Fibroblast of lung (primary cell): Measurements from ENCODE around the gene ETF1. TPM values are rescaled to one million over a fixed set of nuclear protein-coding genes. Genes with fewer than 3 reads are reported as not detected.

ENCODE experiments used
- DNase-seq, 2 donors: peaks; one replicate each; pipeline versions ENCODE4 v3.0.0 to v3.0.0-alpha.2; 2010; ENCODE audit warnings: low read depth in 2 of 2
- H2AFZ ChIP-seq: 2 replicates; pipeline ENCODE4 v1.5.1; 2012; ENCODE audit warnings: low read length, control low read depth, inconsistent platforms
- H3K27ac ChIP-seq: 2 replicates; pipeline ENCODE4 v1.5.1; 2011; ENCODE audit warnings: low read length, control low read depth; ENCODE audit not compliant: insufficient read depth
- H3K27me3 ChIP-seq: 2 replicates; pipeline ENCODE4 v1.5.1; 2011; ENCODE audit warnings: mild to moderate bottlenecking, low read length; ENCODE audit not compliant: control insufficient read depth, insufficient read depth
- H3K36me3 ChIP-seq: 2 replicates; pipeline ENCODE4 v1.5.1; 2011; ENCODE audit warnings: low read length; ENCODE audit not compliant: control insufficient read depth, insufficient read depth
- H3K4me1 ChIP-seq: 2 replicates; pipeline ENCODE4 v1.5.1; 2011; ENCODE audit warnings: low read length; ENCODE audit not compliant: control insufficient read depth, insufficient read depth; ENCODE audit errors: extremely low read depth
- H3K4me2 ChIP-seq: 2 replicates; pipeline ENCODE4 v1.5.1; 2011; ENCODE audit warnings: low read length, control low read depth; ENCODE audit not compliant: insufficient read depth; ENCODE audit errors: extremely low read depth
- H3K4me3 ChIP-seq, 4 experiments: fragments of 200-600 bp in 1 of 4; sonication (generic) in 1 of 4; replicated peaks in 1 of 4; 2 replicates each; pipeline ENCODE4 v1.5.1; 2011 to 2016; ENCODE audit warnings: low read length in 4 of 4, low read depth in 3 of 4, mild to moderate bottlenecking in 3 of 4, control low read depth in 2 of 4, inconsistent platforms in 1 of 4, mixed read lengths in 1 of 4; ENCODE audit not compliant: insufficient read depth in 1 of 4; ENCODE audit errors: control extremely low read depth in 1 of 4
- H3K79me2 ChIP-seq: 2 replicates; pipeline ENCODE4 v1.5.1; 2012; ENCODE audit warnings: mild to moderate bottlenecking, low read length, inconsistent platforms; ENCODE audit not compliant: control insufficient read depth, insufficient read depth
- H3K9ac ChIP-seq: 2 replicates; pipeline ENCODE4 v1.5.1; 2011; ENCODE audit warnings: mild to moderate bottlenecking, low read length, control low read depth; ENCODE audit not compliant: insufficient read depth
- H3K9me3 ChIP-seq: 2 replicates; pipeline ENCODE4 v1.5.1; 2012; ENCODE audit warnings: low read depth, low read length; ENCODE audit not compliant: control insufficient read depth, insufficient read depth
- H4K20me1 ChIP-seq: 2 replicates; pipeline ENCODE4 v1.5.1; 2011; ENCODE audit warnings: low read length; ENCODE audit not compliant: control insufficient read depth, insufficient read depth; ENCODE audit errors: extremely low read depth
- EZH2 ChIP-seq: IDR thresholded peaks from 2 replicates; pipeline ENCODE4 v1.5.1; 2012; ENCODE audit warnings: low read length, control low read depth, mild to moderate bottlenecking; ENCODE audit errors: missing control alignments
- polyA plus RNA-seq, 2 donors: library from polyadenylated mRNA; depleted of rRNA in 1 of 2; stranded (reverse) in 1 of 2; unstranded in 1 of 2; fragments of >200 nt; gene quantifications; 2 replicates each; pipeline ENCODE4 v1.2.1, GENCODE V29; 2011 to 2012; ENCODE audit warnings: missing spikeins in 1 of 2
- total RNA-seq: library from RNA; depleted of rRNA; stranded (reverse); fragments of >200 nt; gene quantifications from 2 replicates; pipeline ENCODE4 v1.2.1, GENCODE V29; 2014
- TF ChIP-seq, protein P1 (sequence below), 2 donors: IDR thresholded peaks in 1 of 2; conservative IDR thresholded peaks in 1 of 2; 1 replicate in 1 of 2; 2 replicates in 1 of 2; pipeline ENCODE4 v1.5.1; 2011 to 2012; ENCODE audit warnings: low read length in 2 of 2, control low read depth in 1 of 2, inconsistent platforms in 1 of 2, low read depth in 1 of 2, mild to moderate bottlenecking in 1 of 2

Gene ETF1
- total and polyA plus RNA-seq, 2 donors (not counting 1 experiment from before 2014, with no cell fraction given): 94.0 to 118 TPM

DNA sequence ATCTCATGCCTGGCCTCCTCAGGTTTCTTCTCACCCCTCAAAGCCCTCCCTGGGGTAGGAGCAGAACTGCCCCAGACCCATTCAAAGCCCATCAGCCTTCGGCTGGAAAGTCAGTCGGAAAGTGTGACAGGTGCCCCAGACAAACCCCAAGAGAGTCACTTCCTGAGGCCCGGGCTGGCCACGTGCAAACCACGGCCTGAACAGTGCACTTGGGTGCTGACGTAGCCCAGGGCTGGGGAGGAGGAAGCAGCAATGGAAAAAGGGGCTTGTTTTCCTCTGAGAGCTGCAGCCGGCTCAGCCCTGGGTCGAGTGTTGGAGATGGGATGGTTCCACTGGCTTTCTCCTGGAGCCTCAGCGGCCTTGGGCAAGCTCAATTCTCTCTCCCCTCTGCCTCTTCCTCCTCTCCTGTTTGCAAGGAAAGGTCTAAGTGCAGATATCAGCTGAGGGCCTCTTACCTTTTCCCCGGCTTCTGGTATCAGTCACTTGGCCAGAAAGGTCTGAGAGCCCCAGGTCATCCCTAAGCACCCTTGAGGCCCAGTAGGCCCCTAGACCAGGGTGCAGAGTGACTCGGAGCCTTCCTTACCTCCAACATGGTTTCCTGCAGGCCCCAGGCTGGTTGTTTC lies 83.6 kb downstream of the ETF1 start:
- no peak overlapping the region for H3K4me3 ChIP-seq
- DNase-seq: no peak
- no peaks in the 10 kb centered on the region for H3K79me2 ChIP-seq
- no peaks in the 10 kb centered on the region for H4K20me1 ChIP-seq
- H3K4me1 ChIP-seq: peaks cover 6% of the 10 kb centered on the region
- TF ChIP-seq, protein P1, sequence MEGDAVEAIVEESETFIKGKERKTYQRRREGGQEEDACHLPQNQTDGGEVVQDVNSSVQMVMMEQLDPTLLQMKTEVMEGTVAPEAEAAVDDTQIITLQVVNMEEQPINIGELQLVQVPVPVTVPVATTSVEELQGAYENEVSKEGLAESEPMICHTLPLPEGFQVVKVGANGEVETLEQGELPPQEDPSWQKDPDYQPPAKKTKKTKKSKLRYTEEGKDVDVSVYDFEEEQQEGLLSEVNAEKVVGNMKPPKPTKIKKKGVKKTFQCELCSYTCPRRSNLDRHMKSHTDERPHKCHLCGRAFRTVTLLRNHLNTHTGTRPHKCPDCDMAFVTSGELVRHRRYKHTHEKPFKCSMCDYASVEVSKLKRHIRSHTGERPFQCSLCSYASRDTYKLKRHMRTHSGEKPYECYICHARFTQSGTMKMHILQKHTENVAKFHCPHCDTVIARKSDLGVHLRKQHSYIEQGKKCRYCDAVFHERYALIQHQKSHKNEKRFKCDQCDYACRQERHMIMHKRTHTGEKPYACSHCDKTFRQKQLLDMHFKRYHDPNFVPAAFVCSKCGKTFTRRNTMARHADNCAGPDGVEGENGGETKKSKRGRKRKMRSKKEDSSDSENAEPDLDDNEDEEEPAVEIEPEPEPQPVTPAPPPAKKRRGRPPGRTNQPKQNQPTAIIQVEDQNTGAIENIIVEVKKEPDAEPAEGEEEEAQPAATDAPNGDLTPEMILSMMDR (conservative IDR thresholded peaks at IDR 0.05 in 1 of 2, IDR thresholded peaks at IDR 0.05 in 1 of 2; ENCODE audit: low read depth in 1 of 2, low read length in 2 of 2): no peak
- TF ChIP-seq EZH2: no peak
- no peak overlapping the region for H3K9ac ChIP-seq
- no peaks in the 10 kb centered on the region for H3K9me3 ChIP-seq
- no peaks in the 10 kb centered on the region for H3K27me3 ChIP-seq
- H3K36me3 ChIP-seq: no peaks in the 10 kb centered on the region
- no peak overlapping the region for H3K4me2 ChIP-seq
- H3K27ac ChIP-seq: no peak overlapping the region
- no peak overlapping the region for H2AFZ ChIP-seq

DNA sequence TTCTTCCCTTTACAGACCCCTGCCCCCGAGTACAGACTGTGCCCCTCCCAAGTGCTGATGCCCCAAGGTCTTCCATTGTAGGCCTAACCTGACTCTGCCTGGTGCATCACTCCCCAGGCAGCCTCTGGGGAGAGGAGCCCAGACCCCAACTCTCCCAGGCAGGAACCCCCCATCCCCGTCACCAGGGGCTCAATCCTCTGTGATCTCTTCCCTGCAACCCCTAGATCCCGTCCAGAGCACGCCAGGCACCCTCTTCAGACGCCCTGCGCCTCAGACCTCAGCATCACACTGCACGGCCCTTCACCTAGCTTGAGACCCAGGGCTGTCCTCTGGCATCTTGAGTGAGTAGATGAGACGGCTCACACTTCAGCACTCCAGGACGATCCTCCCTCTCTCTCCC lies 84.2 kb downstream of the ETF1 start:
- no peak overlapping the region for H3K9ac ChIP-seq
- no peak overlapping the region for H3K4me3 ChIP-seq
- TF ChIP-seq EZH2: no peak
- TF ChIP-seq, protein P1 (conservative IDR thresholded peaks at IDR 0.05 in 1 of 2, IDR thresholded peaks at IDR 0.05 in 1 of 2; ENCODE audit: low read depth in 1 of 2, low read length in 2 of 2): no peak
- H3K4me1 ChIP-seq: peaks cover 6% of the 10 kb centered on the region
- H3K9me3 ChIP-seq: no peaks in the 10 kb centered on the region
- H3K36me3 ChIP-seq: no peaks in the 10 kb centered on the region
- no peak overlapping the region for H2AFZ ChIP-seq
- H3K27ac ChIP-seq: no peak overlapping the region
- no peaks in the 10 kb centered on the region for H4K20me1 ChIP-seq
- no peaks in the 10 kb centered on the region for H3K27me3 ChIP-seq
- H3K79me2 ChIP-seq: no peaks in the 10 kb centered on the region
- DNase-seq: no peak
- H3K4me2 ChIP-seq: no peak overlapping the region

DNA sequence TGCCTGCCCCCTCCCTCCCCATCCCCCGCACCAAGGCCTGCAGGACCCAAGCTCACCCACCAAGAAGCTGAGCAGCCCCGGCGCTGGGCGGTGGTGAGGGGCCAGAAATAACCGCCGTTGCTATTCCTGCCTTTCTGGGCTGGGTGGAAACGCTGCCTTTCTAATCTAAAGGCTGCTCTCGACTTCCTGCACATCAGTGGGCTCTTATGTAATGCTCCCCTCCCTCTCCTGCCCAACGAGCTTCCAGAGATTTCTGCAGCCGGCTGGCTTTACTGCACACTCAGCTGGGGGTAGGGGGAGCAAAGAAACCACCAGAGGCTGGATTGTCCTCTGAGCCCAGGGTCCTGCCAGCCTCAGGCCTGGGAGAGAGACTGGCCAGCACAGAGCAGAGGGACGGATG lies 84.7 kb downstream of the ETF1 start:
- no peak for DNase-seq
- Histone ChIP-seq H3K9me3 (no peaks in the 10 kb centered on the region), H3K4me1 (peaks cover 6% of the 10 kb centered on the region), H3K79me2 (no peaks in the 10 kb centered on the region), H3K4me2 (no peak overlapping the region), H2AFZ (no peak overlapping the region), H3K4me3 (no peak overlapping the region), H4K20me1 (no peaks in the 10 kb centered on the region), H3K36me3 (no peaks in the 10 kb centered on the region), H3K9ac (no peak overlapping the region), H3K27ac (no peak overlapping the region), H3K27me3 (no peaks in the 10 kb centered on the region)
- TF ChIP-seq, protein P1 (conservative IDR thresholded peaks at IDR 0.05 in 1 of 2, IDR thresholded peaks at IDR 0.05 in 1 of 2; ENCODE audit: low read depth in 1 of 2, low read length in 2 of 2): no peak
- no peak for TF ChIP-seq EZH2
